Measurements from ENCODE around the gene IQSEC1. TPM values are rescaled to one million over a fixed set of nuclear protein-coding genes. Genes with fewer than 3 reads are reported as not detected.
A peak's percentile ranks its signal among the peaks of the same experiment; 100 is the strongest.

IQSEC1 gene
- total and polyA plus RNA-seq, 10 of the 15 experiments (the other 5 are each of a cell fraction or from before 2014, with no cell fraction given), result 0.92 to 55.2 (median 8.5) TPM

- TF ChIP-seq ZNF622 (IDR thresholded peaks at IDR 0.05) (no peak), EED (IDR thresholded peaks at IDR 0.05; ENCODE audit: low read depth) (peak; percentile 70), RELB (IDR thresholded peaks at IDR 0.05; ENCODE audit: low read depth) (peak; percentile 60; the same call in 1 of the 2 replicates), WRNIP1 (IDR thresholded peaks at IDR 0.05; ENCODE audit: borderline replicate concordance, low read depth, low read length) (no peak), CBFB (IDR thresholded peaks at IDR 0.05; ENCODE audit: low read depth) (peak; percentile 43; the same call in 1 of the 2 replicates), MEF2B (IDR thresholded peaks at IDR 0.05; ENCODE audit: partially characterized antibody, poor library complexity, severe bottlenecking) (peak; percentile 75), NR2F1 (conservative IDR thresholded peaks at IDR 0.05) (peak; percentile 37; the same call in 1 of the 2 replicates), SPI1 (IDR thresholded peaks at IDR 0.05; ENCODE audit: borderline replicate concordance, insufficient read depth, low read depth, low read length) (peak; percentile 58; the same call in 1 of the 2 replicates), ZBTB11 (CRISPR knock-in tag; IDR thresholded peaks at IDR 0.05) (no peak; the same call in 1 of the 2 replicates), RAD21 (IDR thresholded peaks at IDR 0.05; ENCODE audit: insufficient read depth, low read depth, low read length) (0 out of 2 replicates have a peak, but pooled peaks have one; percentile 8)
These were observed 57.7 kb downstream of the IQSEC1 start (continued) for GRCh38 chr3:13015286-13016082.

Data from GM12878 (cell line).